HG03432 (cell line): ENCODE results near the gene CACNA1C.

Experiments
- ATAC-seq: cut with Tn5 transposase; IDR thresholded peaks from one replicate; pipeline ENCODE4 v1.9.1; 2021; ENCODE audit warnings: mild to moderate bottlenecking, moderate library complexity; ENCODE audit not compliant: unreplicated experiment

CACNA1C gene

DNA sequence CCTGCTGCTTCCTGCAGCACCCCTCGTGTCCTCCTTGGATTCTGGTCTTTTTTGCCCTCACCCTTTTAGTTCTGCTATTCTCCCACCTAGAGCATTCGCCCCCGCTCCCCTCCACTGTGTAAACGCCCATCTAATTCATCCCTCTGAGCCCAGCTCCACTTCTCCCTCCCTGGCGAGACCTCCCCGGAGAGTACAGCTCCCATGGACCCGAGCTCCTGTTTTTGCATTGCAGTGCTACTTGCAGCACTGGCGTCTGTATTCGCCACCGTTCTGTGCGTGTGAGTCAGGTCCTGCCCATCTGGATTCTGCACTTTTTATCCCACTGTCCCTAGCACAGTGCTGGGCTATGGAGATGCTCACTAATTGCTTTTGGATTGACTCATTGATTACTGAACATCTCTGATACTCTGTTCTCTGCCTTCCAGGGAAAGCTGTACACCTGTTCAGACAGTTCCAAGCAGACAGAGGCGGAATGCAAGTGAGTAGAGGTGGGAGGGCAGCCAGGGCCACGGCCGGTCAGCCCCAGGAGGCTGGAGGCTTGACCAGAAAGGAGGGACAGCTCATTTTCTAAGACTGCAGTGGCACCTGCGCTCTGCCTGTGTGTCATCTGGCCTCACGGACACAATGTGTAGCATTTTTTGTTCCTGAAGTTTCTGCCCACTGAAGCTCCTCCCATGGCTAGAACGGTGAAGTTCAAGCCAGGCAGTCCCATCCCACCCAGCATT, 553.6 kb downstream of the CACNA1C start:
- no peak for ATAC-seq

- no peak for ATAC-seq
These were observed 555.3 kb downstream of the CACNA1C start for GRCh38 chr12:2607881-2608607.

GRCh38 chr12:2608608-2608945, 555.8 kb downstream of the CACNA1C start:
- no peak for ATAC-seq

- ATAC-seq: no peak
These were observed 556.2 kb downstream of the CACNA1C start for GRCh38 chr12:2609020-2609419.

DNA sequence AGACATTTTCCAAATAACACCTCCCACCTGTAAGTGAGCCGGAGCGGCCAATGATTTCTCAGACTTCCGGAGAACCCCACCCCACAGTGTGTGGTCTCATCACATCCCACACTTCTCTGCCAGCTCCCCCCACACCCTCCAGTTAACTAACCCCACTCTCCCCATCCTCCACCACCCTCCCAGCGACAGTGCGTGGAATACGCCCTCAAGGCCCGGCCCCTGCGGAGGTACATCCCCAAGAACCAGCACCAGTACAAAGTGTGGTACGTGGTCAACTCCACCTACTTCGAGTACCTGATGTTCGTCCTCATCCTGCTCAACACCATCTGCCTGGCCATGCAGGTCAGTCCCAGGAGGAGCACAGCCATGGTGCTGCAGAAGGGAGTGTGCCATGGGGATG, 557.6 kb downstream of the CACNA1C start:
- no peak for ATAC-seq

DNA sequence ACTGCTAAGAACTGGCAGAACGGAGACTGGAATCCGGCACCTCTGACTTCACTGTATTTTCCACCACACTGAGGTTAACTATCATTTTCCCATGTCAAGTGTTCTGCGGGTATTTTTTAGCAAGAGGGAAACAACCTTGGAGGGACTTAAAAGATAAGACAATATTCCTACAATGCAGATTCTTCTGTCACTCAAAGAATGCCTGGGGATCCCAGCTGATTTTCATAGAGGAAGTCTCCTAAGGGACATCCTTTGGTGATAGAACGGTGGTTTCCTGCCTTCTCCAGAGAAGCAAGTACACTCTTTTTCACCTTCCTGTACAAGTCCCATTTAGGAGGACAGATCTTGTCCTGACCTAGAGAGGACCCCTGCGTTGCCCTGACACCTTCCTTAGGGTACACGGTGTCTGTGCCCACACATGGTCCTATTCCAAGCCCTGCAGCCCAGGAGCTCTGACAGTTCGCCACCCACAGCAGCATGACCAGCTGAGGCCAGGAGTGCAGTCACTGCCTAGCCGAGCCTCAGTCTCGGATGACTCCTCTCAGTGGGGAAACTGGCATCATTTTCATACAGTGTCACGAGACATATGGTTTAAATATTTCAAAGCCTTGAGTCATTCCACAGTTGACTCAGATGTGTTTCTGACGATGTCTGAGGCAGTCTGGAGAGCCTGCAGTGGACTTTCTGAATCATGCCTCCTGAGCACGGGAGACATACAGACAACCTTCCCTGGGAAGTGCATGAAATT, 560.7 kb downstream of the CACNA1C start:
- peak; percentile 59 for ATAC-seq

- ATAC-seq: no peak
These were observed 561.6 kb downstream of the CACNA1C start for GRCh38 chr12:2614341-2614740.

- no peak for ATAC-seq
These were observed 563.0 kb downstream of the CACNA1C start for GRCh38 chr12:2615665-2616402.

- ATAC-seq: no peak
These were observed 564.0 kb downstream of the CACNA1C start for GRCh38 chr12:2616763-2617162.

DNA sequence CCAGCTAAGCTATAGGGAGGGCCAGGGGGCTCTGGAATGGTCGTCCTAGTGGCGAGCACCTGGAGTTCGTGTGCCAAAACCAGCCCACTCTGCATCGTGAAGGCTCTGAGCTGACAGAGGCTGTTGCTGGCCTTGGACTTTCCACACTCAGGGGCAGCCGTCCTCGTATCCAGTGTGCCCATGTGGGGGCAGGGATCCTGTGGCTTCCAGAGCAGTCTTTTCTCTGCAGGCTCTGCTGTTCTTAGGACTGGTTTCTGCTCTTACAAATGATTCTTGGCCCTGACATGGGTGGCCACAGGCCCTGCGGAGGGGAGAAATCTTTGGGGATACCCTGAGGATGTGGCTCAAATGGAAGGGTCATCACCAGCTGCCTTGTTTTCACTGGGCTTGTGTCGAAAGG, 564.6 kb downstream of the CACNA1C start:
- no peak for ATAC-seq

GRCh38 chr12:2618291-2618995, 565.7 kb downstream of the CACNA1C start:
- no peak for ATAC-seq

GRCh38 chr12:2619136-2619535, 566.3 kb downstream of the CACNA1C start:
- ATAC-seq: no peak

GRCh38 chr12:2622460-2622859, 569.7 kb downstream of the CACNA1C start:
- ATAC-seq: no peak

DNA sequence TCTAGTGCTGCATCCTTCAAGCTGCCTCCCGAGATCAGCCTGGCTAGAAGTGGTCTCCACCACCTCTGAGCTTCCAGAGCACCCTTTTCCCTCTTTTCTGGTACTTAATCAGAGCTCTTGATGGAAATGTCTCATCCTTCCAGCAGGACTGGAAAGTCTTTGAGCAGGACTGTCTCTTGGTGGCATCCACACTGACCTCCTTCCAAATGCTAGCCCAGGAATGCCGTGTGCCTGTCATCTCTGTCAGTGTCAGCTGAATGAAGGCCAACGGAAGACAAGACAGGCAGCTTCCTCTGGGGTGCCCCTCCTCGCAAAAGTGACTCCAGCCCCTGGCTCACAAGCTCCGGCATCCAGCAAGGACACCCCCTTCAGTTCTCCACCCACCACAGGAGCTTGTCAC, 570.7 kb downstream of the CACNA1C start:
- ATAC-seq: no peak

GRCh38 chr12:2624543-2625288, 571.9 kb downstream of the CACNA1C start:
- no peak for ATAC-seq

GRCh38 chr12:2625289-2625612, 572.5 kb downstream of the CACNA1C start:
- no peak for ATAC-seq

GRCh38 chr12:2627076-2627834, 574.5 kb downstream of the CACNA1C start:
- no peak for ATAC-seq

- no peak for ATAC-seq
These were observed 575.0 kb downstream of the CACNA1C start for GRCh38 chr12:2627835-2628191.

DNA sequence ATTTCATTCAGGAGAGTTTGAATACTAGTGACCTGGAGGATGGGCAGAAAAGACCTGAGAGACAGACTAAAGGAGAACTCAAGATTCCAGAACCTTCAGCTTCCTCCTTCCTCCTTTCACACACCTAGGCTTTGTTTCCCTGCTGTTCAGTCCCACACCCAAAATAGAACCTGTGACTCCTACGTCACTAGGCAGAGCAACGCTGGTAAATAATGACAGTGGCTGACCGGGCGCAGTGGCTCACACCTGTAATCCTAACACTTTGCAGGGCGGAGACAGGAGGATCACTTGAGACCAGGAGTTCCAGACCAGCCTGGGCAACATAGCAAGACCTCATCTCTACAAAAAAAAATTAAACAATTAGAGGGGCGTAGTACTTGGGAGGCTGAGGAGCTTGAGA, 575.6 kb downstream of the CACNA1C start:
- no peak for ATAC-seq
